Left lung (tissue), 10 donors: Measurements from ENCODE around the gene CD72. TPM values are rescaled to one million over a fixed set of nuclear protein-coding genes. Genes with fewer than 3 reads are reported as not detected.
A peak's percentile ranks its signal among the peaks of the same experiment; 100 is the strongest.
"Not testable (repeated sequence)": the region's sequence is repeated elsewhere in the genome, so short reads cannot be mapped to it uniquely, and the experiment has no call there.

ENCODE experiments used
- ATAC-seq: fragments of 200-7000 bp; cut with Tn5 transposase; one replicate; pipeline ENCODE4 v1.9.1; 2020; ENCODE audit warnings: moderate library complexity
- DNase-seq, 4 donors: peaks; one replicate each; pipeline ENCODE4 v3.0.0-alpha.2; 2013 to 2020
- H3K27ac ChIP-seq, 2 donors: fragments of 200-600 bp; sonication (generic) in 1 of 2; one replicate each; pipeline versions ENCODE4 v1.5.0 to v1.8.0; 2020 to 2021
- H3K27me3 ChIP-seq, 2 donors: fragments of 200-600 bp; sonication (generic) in 1 of 2; one replicate each; pipeline versions ENCODE4 v1.5.0 to v1.8.0; 2020 to 2021
- H3K36me3 ChIP-seq, 2 donors: fragments of 200-600 bp; sonication (generic) in 1 of 2; one replicate each; pipeline versions ENCODE4 v1.5.0 to v1.8.0; 2020 to 2021
- H3K4me1 ChIP-seq, 2 donors: fragments of 200-600 bp; one replicate each; pipeline ENCODE4 v1.8.0; 2021
- H3K4me3 ChIP-seq, 2 donors: fragments of 200-600 bp; sonication (generic) in 1 of 2; one replicate each; pipeline versions ENCODE4 v1.5.0 to v1.8.0; 2020 to 2021; ENCODE audit warnings: mild to moderate bottlenecking in 1 of 2
- H3K9me3 ChIP-seq, 2 donors: fragments of 200-600 bp; sonication (generic) in 1 of 2; one replicate each; pipeline versions ENCODE4 v1.5.0 to v1.8.0; 2020 to 2021
- intact Hi-C, 2 donors: fragments of 100-400 bp; cut with DNase I; formaldehyde crosslinking; loops; one replicate each; pipeline versions ENCODE4 v1.11.2 to v1.14.2; 2022
- polyA plus RNA-seq, 6 donors: library from polyadenylated mRNA; unstranded; fragments of 120-200 nt; gene quantifications; one replicate each; pipeline ENCODE4 v1.2.1, GENCODE V29; 2013; ENCODE audit not compliant: insufficient read length in 6 of 6
- total RNA-seq, 2 donors: library from RNA; stranded (reverse); fragmentation: NEBNext Ultra II Directional; extraction: Animal tissue kit (Norgen Biotek cat#: 25700); gene quantifications; one replicate each; pipeline ENCODE4 v1.2.1, GENCODE V29; 2021
- TF ChIP-seq, protein P1 (sequence below), 2 donors: fragments of 200-600 bp; sonication (generic) in 1 of 2; IDR thresholded peaks; one replicate each; pipeline versions ENCODE4 v1.5.0 to v1.8.0; 2021; ENCODE audit warnings: antibody characterized with exemption in 2 of 2
- donor health status: DM: no; HTN: yes; CAD: no.
- donor health status: DM: no; HTN: no; CAD: no.

Gene CD72
- total and polyA plus RNA-seq, 8 donors: 3.2 to 4.3 (median 3.7) TPM

DNA sequence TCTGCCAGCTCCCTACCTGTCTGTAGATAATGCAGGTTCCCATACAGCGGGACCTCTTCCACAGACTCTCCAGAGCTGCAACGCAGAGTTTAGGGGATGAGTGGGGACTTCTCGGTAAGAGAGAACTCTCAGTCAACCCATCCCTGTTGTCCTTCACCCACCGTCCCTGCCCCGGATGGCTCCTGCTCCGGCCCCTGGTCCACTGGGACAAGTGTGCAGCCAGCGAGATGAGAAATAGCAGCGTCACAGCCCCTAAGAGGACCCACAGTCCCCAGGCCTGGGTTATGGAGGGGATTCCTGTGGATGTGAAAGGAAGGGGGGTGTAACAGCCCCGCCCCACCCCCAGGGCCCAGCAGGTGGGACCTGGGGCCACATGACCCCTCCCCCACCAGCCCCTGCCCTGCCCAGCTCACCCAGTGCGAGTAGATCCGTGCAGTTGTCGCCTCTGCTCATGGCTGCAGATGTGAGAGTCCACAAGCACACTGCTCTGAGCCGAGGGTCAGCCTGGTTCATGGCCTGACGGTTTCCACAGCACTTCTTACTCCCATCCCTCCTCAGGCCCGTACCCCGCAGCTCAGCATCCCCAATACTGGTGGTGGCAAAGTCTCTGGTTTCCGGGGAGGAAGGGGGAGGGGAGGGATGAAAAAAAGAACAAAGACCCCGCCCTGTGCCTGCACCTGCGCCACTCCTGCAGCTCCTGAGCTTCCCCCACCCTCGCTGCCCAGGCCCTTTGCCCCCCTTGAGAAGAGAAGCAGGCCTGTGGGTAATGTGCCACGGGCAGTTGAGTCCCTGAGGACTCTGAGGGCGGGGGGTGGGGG is 32.3 kb upstream of the CD72 start, which contains the start of gene SIT1:
SIT1 (minus strand) TSS at position 591 of the 818 bp plus-strand sequence; CDS start at position 513, 78 bp downstream.
- ATAC-seq (no peak), DNase-seq (no peak)
- Histone ChIP-seq H3K27me3 (no peaks in the 10 kb centered on the region), H3K4me1 (peaks cover 4 to 55% of the 10 kb centered on the region in 2 donors), H3K4me3 (peak within 1 kb of the TSS in 1 of 2 donors; percentile 27), H3K36me3 (no peaks in the 10 kb centered on the region), H3K9me3 (no peaks in the 10 kb centered on the region), H3K27ac (peak within 1 kb of the TSS; percentile 7 to 55)
- TF ChIP-seq, protein P1, sequence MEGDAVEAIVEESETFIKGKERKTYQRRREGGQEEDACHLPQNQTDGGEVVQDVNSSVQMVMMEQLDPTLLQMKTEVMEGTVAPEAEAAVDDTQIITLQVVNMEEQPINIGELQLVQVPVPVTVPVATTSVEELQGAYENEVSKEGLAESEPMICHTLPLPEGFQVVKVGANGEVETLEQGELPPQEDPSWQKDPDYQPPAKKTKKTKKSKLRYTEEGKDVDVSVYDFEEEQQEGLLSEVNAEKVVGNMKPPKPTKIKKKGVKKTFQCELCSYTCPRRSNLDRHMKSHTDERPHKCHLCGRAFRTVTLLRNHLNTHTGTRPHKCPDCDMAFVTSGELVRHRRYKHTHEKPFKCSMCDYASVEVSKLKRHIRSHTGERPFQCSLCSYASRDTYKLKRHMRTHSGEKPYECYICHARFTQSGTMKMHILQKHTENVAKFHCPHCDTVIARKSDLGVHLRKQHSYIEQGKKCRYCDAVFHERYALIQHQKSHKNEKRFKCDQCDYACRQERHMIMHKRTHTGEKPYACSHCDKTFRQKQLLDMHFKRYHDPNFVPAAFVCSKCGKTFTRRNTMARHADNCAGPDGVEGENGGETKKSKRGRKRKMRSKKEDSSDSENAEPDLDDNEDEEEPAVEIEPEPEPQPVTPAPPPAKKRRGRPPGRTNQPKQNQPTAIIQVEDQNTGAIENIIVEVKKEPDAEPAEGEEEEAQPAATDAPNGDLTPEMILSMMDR (IDR thresholded peaks at IDR 0.05): no peak
- intact Hi-C loops: no loop called here

DNA sequence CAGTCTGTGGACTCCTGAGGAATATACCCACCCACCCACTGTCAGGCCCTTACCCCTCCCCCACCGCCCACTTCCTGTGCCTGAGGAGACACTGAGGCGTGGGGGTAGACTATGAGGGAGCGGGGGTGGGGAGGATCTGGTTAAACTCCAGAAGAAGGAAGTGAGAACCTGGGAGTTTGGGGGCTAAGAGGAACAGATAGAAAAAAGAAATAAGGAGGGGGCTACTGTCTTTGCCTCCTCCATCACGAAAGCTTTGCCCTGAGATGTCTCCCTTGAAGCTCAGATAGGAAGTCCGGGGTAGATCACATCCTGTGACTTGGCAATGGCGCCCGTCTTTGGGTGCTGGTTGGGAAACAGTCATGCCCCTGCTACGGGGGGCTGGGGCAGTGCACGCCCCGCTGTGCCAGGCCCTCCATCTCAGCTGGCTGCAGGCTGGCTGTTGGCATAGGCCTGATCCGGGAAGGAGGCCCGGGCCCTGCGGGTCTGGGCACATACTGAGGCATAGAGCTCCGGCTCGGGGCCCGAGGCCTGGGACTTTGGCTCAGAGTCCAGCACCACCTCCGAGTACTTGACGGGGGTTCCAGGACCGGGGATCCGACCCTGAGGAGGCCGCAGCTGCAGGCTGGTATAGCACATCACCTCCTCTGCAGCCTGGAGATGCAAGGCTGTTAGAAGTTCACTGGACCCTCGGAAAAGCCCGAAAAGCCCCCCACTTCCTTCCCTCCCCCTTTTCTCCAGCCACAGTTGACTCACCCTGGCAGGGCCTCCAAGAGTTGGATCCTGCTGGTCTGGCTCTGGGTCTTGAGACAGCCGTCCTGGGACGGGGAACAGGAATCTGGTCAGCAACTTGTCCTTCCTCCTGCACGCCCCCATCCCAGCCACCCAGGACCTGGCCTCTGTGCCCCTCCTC is 31.5 kb upstream of the CD72 start:
- TF ChIP-seq, protein P1 (IDR thresholded peaks at IDR 0.05): no peak
- intact Hi-C loops: no loop called here
- H3K4me3 ChIP-seq: peak overlapping the region in 1 of 2 donors; percentile 27
- no peaks in the 10 kb centered on the region for H3K27me3 ChIP-seq
- peaks cover 4 to 63% of the 10 kb centered on the region in 2 donors for H3K4me1 ChIP-seq
- no peak for ATAC-seq
- no peak for DNase-seq
- no peaks in the 10 kb centered on the region for H3K36me3 ChIP-seq
- H3K9me3 ChIP-seq: no peaks in the 10 kb centered on the region
- peak overlapping the region; percentile 7 to 55 for H3K27ac ChIP-seq

DNA sequence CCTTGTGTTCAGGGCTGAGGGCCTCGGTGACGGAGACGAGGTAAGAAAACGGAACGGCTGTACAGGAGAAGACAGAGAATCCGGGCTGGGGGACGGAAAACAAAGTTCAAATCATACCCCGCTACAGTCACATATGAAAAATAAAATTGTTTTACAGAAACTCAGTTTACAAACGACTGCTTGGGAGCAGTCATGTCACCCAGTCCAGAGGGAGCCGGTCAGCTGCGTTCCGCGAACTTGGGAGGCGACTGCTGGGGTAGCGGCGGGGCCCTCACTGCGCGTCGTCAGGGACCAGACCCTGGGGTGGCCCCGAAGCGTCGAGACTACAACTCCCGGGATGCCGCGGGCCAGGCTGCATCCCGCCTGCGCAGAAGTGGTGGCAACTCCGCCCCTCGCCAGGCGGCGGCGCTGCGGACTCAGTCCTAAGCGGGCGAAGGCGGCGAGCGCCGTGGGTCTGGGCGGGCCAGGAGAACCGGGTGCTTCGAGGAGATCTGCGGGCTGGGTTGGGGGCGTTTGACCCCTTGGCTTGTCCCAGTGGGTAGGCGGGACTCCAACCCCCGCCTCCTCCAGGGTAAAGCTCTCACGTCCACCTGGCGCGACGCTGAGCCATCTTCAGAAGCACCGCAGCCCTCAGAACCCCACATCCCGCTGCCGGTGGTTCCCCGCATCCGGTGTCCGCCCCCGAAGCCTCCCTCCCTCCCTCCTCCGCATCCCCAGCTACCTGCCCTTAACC is 28.5 kb upstream of the CD72 start:
- Histone ChIP-seq H3K36me3 (no peaks in the 10 kb centered on the region), H3K4me1 (peaks cover 4 to 66% of the 10 kb centered on the region in 2 donors), H3K27me3 (no peaks in the 10 kb centered on the region), H3K27ac (peak overlapping the region; percentile 89 to 91), H3K9me3 (no peaks in the 10 kb centered on the region), H3K4me3 (peak overlapping the region; percentile 48 to 56)
- intact Hi-C loops: no loop called here
- DNase-seq (peak; percentile 94 to 100 (median 96)), ATAC-seq (peak; percentile 98)
- TF ChIP-seq, protein P1 (IDR thresholded peaks at IDR 0.05): peak; percentile 86 to 99

DNA sequence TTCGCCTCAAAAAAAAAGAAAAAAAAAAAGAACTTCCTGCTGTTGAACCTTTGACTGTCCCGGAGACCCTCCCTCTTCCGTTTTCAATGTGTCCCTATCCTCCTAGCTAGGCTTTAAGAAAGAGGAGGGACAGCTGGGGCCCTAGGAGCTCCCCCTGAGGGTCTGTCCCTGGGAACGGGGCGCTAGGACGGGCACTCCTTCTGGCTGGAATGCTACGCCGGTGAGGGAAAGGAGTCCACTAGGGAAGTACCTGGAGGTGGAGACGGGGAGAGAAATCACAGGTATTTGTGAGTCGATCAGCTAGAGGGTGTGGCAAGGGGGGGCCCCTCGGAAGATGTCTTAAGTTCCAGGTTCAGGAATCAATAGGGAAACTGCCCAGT is 27.9 kb upstream of the CD72 start:
- peak; percentile 62 for ATAC-seq
- H3K27me3 ChIP-seq: no peaks in the 10 kb centered on the region
- TF ChIP-seq, protein P1 (IDR thresholded peaks at IDR 0.05): no peak
- peak overlapping the region; percentile 89 to 91 for H3K27ac ChIP-seq
- H3K36me3 ChIP-seq: no peaks in the 10 kb centered on the region
- H3K4me3 ChIP-seq: peak overlapping the region; percentile 48 to 56
- intact Hi-C loops: no loop called here
- DNase-seq: peak in 2 of 4 donors; percentile 72 to 73
- H3K4me1 ChIP-seq: peaks cover 4 to 70% of the 10 kb centered on the region in 2 donors
- H3K9me3 ChIP-seq: no peaks in the 10 kb centered on the region

DNA sequence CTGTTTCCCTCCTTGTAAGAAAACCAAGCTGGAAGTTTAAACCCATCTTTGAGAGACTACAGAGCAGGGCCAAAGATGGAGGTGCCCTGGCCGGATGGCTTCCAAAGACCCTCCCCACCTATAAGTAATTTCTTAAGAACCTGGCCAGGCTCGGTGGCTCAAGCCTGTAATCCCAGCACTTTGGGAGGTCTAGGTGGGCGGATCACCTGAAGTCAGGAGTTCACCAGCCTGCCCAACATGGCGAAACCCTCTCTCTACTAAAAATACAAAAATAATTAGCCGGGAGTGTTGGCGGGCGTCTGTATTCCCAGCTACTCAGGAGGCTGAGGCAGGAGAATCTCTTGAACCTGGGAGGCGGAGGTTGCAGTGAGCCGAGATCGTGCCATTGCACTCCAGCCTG is 27.5 kb upstream of the CD72 start:
- H3K4me1 ChIP-seq: peaks cover 4 to 70% of the 10 kb centered on the region in 2 donors
- H3K36me3 ChIP-seq, DNase-seq, H3K27me3 ChIP-seq, intact Hi-C loops, H3K9me3 ChIP-seq, ATAC-seq: not testable (repeated sequence)
- H3K4me3 ChIP-seq: peak overlapping the region; percentile 48 to 56
- H3K27ac ChIP-seq: peak overlapping the region; percentile 89 to 91
